ENCODE measurements around the gene TAF1D.

- TF ChIP-seq POLR2A (IDR thresholded peaks at IDR 0.05) (no peak), CTCF (IDR thresholded peaks at IDR 0.05) (no peak)
These were observed 11.9 kb upstream of the TAF1D start for GRCh38 chr11:93753241-93753640.

Measured in breast epithelium (tissue), 3 donors.